K562 (cell line): ENCODE data around the gene LMOD1. TPM values are rescaled to one million over a fixed set of nuclear protein-coding genes. Genes with fewer than 3 reads are reported as not detected.

Experiments
- CBFA2T2 ChIP-seq: fragments of 450-650 bp; conservative IDR thresholded peaks from 2 replicates; pipeline ENCODE4 v1.6.1; 2017; ENCODE audit warnings: mild to moderate bottlenecking
- RHOXF2B ChIP-seq: fragments of 250-450 bp; sonication (Bioruptor Pico); conservative IDR thresholded peaks from 2 replicates; pipeline ENCODE4 v1.5.1; 2021
- TBP ChIP-seq: optimal IDR thresholded peaks from 2 replicates; pipeline ENCODE3; 2011; ENCODE audit warnings: low read depth, low read length, improper control_type of control experiment
- polyA plus RNA-seq, 8 experiments: library from polyadenylated mRNA; depleted of rRNA in 4 of 8; stranded (reverse) in 5 of 8; unstranded in 3 of 8; fragments of >200 nt; fragmentation: Nextera tagmentation in 2 of 8; fragmentation: Illumina TruSeq in 1 of 8; extraction: Ambion mirVana in 2 of 8; extraction: Trizol in 1 of 8; gene quantifications; 2 replicates each; pipeline versions ENCODE4 v1.2.1 to v1.2.3, GENCODE V29; 2011 to 2014; ENCODE audit warnings: inconsistent platforms in 1 of 8, missing spikeins in 1 of 8
- total RNA-seq, 7 experiments: library from RNA; depleted of rRNA in 6 of 7; stranded (reverse); fragments of >200 nt in 6 of 7; fragmentation: Illumina TruSeq in 2 of 7; extraction: Trizol in 2 of 7; gene quantifications; 2 replicates each; pipeline versions ENCODE4 v1.2.1 to v1.2.3, GENCODE V29; 2011 to 2021; ENCODE audit warnings: low replicate concordance in 1 of 7
- TF ChIP-seq, protein P1 (sequence below), 2 experiments: fragments of 450-650 bp in 1 of 2; sonication (generic) in 1 of 2; formaldehyde crosslinking in 1 of 2; IDR thresholded peaks; 2 replicates each; pipeline versions ENCODE4 v1.7.1 to v1.9.0; 2016 to 2022; ENCODE audit warnings: inconsistent platforms in 1 of 2, mild to moderate bottlenecking in 1 of 2, missing genetic modification reagents in 1 of 2
- TF ChIP-seq, protein P2 (sequence below): fragments of 200-600 bp; sonication (generic); IDR thresholded peaks from one replicate; pipeline ENCODE4 v1.6.1; 2012; ENCODE audit warnings: mild to moderate bottlenecking, low read depth, low read length, inconsistent platforms

The LMOD1 gene
- total and polyA plus RNA-seq, 9 of the 15 experiments (the other 6 are each of a cell fraction or from before 2014, with no cell fraction given), result 0.03 to 0.54 (median 0.38) TPM; not detected in 1

- TF ChIP-seq, protein P1, sequence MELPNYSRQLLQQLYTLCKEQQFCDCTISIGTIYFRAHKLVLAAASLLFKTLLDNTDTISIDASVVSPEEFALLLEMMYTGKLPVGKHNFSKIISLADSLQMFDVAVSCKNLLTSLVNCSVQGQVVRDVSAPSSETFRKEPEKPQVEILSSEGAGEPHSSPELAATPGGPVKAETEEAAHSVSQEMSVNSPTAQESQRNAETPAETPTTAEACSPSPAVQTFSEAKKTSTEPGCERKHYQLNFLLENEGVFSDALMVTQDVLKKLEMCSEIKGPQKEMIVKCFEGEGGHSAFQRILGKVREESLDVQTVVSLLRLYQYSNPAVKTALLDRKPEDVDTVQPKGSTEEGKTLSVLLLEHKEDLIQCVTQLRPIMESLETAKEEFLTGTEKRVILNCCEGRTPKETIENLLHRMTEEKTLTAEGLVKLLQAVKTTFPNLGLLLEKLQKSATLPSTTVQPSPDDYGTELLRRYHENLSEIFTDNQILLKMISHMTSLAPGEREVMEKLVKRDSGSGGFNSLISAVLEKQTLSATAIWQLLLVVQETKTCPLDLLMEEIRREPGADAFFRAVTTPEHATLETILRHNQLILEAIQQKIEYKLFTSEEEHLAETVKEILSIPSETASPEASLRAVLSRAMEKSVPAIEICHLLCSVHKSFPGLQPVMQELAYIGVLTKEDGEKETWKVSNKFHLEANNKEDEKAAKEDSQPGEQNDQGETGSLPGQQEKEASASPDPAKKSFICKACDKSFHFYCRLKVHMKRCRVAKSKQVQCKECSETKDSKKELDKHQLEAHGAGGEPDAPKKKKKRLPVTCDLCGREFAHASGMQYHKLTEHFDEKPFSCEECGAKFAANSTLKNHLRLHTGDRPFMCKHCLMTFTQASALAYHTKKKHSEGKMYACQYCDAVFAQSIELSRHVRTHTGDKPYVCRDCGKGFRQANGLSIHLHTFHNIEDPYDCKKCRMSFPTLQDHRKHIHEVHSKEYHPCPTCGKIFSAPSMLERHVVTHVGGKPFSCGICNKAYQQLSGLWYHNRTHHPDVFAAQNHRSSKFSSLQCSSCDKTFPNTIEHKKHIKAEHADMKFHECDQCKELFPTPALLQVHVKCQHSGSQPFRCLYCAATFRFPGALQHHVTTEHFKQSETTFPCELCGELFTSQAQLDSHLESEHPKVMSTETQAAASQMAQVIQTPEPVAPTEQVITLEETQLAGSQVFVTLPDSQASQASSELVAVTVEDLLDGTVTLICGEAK (IDR thresholded peaks at IDR 0.05), result peak; percentile 63; the same call in 1 of the 2 replicates
- TF ChIP-seq, protein P1 (CRISPR knock-in tag; IDR thresholded peaks at IDR 0.05), result no peak
- TF ChIP-seq, protein P2, sequence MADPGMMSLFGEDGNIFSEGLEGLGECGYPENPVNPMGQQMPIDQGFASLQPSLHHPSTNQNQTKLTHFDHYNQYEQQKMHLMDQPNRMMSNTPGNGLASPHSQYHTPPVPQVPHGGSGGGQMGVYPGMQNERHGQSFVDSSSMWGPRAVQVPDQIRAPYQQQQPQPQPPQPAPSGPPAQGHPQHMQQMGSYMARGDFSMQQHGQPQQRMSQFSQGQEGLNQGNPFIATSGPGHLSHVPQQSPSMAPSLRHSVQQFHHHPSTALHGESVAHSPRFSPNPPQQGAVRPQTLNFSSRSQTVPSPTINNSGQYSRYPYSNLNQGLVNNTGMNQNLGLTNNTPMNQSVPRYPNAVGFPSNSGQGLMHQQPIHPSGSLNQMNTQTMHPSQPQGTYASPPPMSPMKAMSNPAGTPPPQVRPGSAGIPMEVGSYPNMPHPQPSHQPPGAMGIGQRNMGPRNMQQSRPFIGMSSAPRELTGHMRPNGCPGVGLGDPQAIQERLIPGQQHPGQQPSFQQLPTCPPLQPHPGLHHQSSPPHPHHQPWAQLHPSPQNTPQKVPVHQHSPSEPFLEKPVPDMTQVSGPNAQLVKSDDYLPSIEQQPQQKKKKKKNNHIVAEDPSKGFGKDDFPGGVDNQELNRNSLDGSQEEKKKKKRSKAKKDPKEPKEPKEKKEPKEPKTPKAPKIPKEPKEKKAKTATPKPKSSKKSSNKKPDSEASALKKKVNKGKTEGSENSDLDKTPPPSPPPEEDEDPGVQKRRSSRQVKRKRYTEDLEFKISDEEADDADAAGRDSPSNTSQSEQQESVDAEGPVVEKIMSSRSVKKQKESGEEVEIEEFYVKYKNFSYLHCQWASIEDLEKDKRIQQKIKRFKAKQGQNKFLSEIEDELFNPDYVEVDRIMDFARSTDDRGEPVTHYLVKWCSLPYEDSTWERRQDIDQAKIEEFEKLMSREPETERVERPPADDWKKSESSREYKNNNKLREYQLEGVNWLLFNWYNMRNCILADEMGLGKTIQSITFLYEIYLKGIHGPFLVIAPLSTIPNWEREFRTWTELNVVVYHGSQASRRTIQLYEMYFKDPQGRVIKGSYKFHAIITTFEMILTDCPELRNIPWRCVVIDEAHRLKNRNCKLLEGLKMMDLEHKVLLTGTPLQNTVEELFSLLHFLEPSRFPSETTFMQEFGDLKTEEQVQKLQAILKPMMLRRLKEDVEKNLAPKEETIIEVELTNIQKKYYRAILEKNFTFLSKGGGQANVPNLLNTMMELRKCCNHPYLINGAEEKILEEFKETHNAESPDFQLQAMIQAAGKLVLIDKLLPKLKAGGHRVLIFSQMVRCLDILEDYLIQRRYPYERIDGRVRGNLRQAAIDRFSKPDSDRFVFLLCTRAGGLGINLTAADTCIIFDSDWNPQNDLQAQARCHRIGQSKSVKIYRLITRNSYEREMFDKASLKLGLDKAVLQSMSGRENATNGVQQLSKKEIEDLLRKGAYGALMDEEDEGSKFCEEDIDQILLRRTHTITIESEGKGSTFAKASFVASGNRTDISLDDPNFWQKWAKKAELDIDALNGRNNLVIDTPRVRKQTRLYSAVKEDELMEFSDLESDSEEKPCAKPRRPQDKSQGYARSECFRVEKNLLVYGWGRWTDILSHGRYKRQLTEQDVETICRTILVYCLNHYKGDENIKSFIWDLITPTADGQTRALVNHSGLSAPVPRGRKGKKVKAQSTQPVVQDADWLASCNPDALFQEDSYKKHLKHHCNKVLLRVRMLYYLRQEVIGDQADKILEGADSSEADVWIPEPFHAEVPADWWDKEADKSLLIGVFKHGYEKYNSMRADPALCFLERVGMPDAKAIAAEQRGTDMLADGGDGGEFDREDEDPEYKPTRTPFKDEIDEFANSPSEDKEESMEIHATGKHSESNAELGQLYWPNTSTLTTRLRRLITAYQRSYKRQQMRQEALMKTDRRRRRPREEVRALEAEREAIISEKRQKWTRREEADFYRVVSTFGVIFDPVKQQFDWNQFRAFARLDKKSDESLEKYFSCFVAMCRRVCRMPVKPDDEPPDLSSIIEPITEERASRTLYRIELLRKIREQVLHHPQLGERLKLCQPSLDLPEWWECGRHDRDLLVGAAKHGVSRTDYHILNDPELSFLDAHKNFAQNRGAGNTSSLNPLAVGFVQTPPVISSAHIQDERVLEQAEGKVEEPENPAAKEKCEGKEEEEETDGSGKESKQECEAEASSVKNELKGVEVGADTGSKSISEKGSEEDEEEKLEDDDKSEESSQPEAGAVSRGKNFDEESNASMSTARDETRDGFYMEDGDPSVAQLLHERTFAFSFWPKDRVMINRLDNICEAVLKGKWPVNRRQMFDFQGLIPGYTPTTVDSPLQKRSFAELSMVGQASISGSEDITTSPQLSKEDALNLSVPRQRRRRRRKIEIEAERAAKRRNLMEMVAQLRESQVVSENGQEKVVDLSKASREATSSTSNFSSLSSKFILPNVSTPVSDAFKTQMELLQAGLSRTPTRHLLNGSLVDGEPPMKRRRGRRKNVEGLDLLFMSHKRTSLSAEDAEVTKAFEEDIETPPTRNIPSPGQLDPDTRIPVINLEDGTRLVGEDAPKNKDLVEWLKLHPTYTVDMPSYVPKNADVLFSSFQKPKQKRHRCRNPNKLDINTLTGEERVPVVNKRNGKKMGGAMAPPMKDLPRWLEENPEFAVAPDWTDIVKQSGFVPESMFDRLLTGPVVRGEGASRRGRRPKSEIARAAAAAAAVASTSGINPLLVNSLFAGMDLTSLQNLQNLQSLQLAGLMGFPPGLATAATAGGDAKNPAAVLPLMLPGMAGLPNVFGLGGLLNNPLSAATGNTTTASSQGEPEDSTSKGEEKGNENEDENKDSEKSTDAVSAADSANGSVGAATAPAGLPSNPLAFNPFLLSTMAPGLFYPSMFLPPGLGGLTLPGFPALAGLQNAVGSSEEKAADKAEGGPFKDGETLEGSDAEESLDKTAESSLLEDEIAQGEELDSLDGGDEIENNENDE, result no peak
- TF ChIP-seq TBP, result peak; percentile 41
- TF ChIP-seq RHOXF2B, result 0 out of 2 replicates have a peak, but pooled peaks have one; percentile 61
- 0 out of 2 replicates have a peak, but pooled peaks have one; percentile 3 for TF ChIP-seq CBFA2T2
These were observed 50.2 kb downstream of the LMOD1 start (continued) for GRCh38 chr1:201895913-201896807.
